Type B pancreatic cell (in vitro differentiated cells): ENCODE measurements around the gene CABLES1. TPM values are rescaled to one million over a fixed set of nuclear protein-coding genes. Genes with fewer than 3 reads are reported as not detected.

Experiments
- DNase-seq: peaks from one replicate; pipeline ENCODE4 v3.0.0; 2021; ENCODE audit warnings: mixed read lengths; ENCODE audit not compliant: unreplicated experiment; ENCODE audit errors: extremely low spot score
- H3K27ac Mint-ChIP-seq: 2 replicates; pipeline ENCODE4 v1.8.0; 2021; ENCODE audit warnings: mild to moderate bottlenecking, mixed read lengths
- H3K27me3 Mint-ChIP-seq: 2 replicates; pipeline ENCODE4 v1.8.0; 2021; ENCODE audit warnings: mixed read lengths
- H3K36me3 Mint-ChIP-seq: 2 replicates; pipeline ENCODE4 v1.8.0; 2021; ENCODE audit warnings: mixed read lengths
- H3K4me1 Mint-ChIP-seq: one replicate; pipeline ENCODE4 v1.8.0; 2021; ENCODE audit warnings: mixed read lengths; ENCODE audit not compliant: unreplicated experiment
- H3K4me3 Mint-ChIP-seq: 2 replicates; pipeline ENCODE4 v1.8.0; 2021; ENCODE audit warnings: mild to moderate bottlenecking, mixed read lengths
- H3K9me3 Mint-ChIP-seq: 2 replicates; pipeline ENCODE4 v1.8.0; 2021; ENCODE audit warnings: mixed read lengths
- CTCF ChIP-seq: fragments of 200-600 bp; sonication (generic); conservative IDR thresholded peaks from 2 replicates; pipeline ENCODE4 v1.5.0; 2021; ENCODE audit warnings: antibody characterized with exemption, mild to moderate bottlenecking
- total RNA-seq: library from RNA; stranded (reverse); gene quantifications from 2 replicates; pipeline ENCODE4 v1.2.1, GENCODE V29; 2021; ENCODE audit warnings: low replicate concordance

Gene CABLES1
- total RNA-seq, 1 donor from 2014 or later, result 11.4 TPM

GRCh38 chr18:23142251-23142929, 7.1 kb downstream of the CABLES1 start:
- peak overlapping the region; percentile 3 for H3K4me3 Mint-ChIP-seq
- peak overlapping the region; percentile 76 for H3K27ac Mint-ChIP-seq
- TF ChIP-seq CTCF, result no peak
- peaks cover 17% of the 10 kb centered on the region for H3K27me3 Mint-ChIP-seq
- H3K9me3 Mint-ChIP-seq, result no peaks in the 10 kb centered on the region
- H3K36me3 Mint-ChIP-seq, result no peaks in the 10 kb centered on the region
- DNase-seq, result no peak
- H3K4me1 Mint-ChIP-seq, result peaks cover 64% of the 10 kb centered on the region

DNA sequence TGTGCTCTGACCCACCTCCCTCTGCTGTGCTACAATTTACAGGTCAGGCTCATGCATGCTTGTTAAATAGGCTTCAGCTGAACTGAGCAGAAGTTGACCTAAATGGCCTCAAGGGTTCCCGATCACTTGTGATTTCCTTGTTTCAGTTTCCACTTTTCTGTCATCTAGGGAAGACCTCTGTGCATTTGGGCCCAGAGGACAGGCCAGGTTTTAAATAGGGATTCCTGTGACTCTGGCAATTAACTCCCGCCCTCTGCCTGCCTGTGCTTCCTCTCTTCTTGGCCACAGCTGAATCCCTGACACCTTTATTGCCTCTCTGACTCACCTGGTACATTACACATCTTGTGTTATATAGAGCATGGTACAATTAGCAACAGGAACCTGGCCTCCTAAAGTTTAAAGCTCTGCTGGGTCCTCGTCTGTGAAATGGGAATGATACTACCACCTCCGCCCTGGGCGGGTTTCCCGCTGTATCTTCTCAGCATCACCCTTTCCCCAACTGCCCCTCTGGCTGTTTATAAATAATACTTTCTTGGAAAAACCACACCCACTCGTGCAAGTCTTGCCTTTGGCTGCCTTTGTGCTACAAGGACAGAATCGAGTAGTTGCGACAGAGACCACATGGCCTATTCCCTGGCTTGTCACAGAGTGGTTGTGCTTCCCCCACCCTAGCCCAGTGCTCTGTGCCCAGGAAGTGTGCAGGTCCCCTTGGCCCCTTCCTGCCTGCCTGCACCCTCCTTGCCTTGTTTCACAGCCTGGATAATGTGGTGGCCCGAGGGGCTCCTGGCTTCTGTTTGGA, 7.9 kb downstream of the CABLES1 start:
- H3K4me3 Mint-ChIP-seq, result peak overlapping the region; percentile 53
- DNase-seq, result no peak
- peaks cover 56% of the 10 kb centered on the region for H3K4me1 Mint-ChIP-seq
- H3K9me3 Mint-ChIP-seq, result no peaks in the 10 kb centered on the region
- TF ChIP-seq CTCF, result no peak
- peak overlapping the region; percentile 57 for H3K27ac Mint-ChIP-seq
- H3K27me3 Mint-ChIP-seq, result peaks cover 9% of the 10 kb centered on the region
- H3K36me3 Mint-ChIP-seq, result no peaks in the 10 kb centered on the region

DNA sequence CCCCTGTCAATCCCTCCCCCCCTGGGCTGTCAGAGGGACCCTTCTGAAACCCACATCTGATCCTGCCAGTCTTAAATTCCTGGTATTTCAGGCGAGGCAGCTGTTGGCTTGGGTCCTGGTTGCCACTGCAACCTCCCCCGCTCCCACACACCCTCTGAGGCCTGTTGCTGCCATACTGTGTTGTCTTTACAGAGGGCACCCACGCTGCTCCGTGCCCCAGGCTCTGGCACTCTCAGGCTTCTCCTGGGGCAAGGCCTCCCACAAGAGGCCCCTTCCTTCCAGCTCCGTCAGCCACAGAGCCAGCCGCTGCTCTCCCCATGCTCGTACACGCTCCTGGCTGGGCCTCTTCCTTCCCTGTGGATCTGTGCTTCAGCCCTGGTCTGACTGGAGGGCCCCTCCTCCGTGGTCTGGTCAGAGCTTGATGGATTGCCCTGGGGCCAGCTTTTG, 8.6 kb downstream of the CABLES1 start:
- no peak for DNase-seq
- no peak for TF ChIP-seq CTCF
- peaks cover 3% of the 10 kb centered on the region for H3K36me3 Mint-ChIP-seq
- peak overlapping the region; percentile 57 for H3K27ac Mint-ChIP-seq
- no peaks in the 10 kb centered on the region for H3K9me3 Mint-ChIP-seq
- H3K4me3 Mint-ChIP-seq, result peak overlapping the region; percentile 69
- H3K4me1 Mint-ChIP-seq, result peaks cover 54% of the 10 kb centered on the region
- peaks cover 3% of the 10 kb centered on the region for H3K27me3 Mint-ChIP-seq

GRCh38 chr18:23144640-23145039, 9.4 kb downstream of the CABLES1 start:
- Mint-ChIP-seq H3K9me3 (no peaks in the 10 kb centered on the region), H3K27me3 (no peaks in the 10 kb centered on the region), H3K4me3 (no peak overlapping the region), H3K4me1 (peaks cover 54% of the 10 kb centered on the region), H3K27ac (no peak overlapping the region), H3K36me3 (peaks cover 3% of the 10 kb centered on the region)
- DNase-seq, result no peak
- no peak for TF ChIP-seq CTCF

GRCh38 chr18:23145621-23146020, 10.3 kb downstream of the CABLES1 start:
- no peaks in the 10 kb centered on the region for H3K9me3 Mint-ChIP-seq
- H3K4me3 Mint-ChIP-seq, result no peak overlapping the region
- no peak for DNase-seq
- TF ChIP-seq CTCF, result no peak
- peaks cover 3% of the 10 kb centered on the region for H3K36me3 Mint-ChIP-seq
- peaks cover 52% of the 10 kb centered on the region for H3K4me1 Mint-ChIP-seq
- H3K27ac Mint-ChIP-seq, result no peak overlapping the region
- no peaks in the 10 kb centered on the region for H3K27me3 Mint-ChIP-seq
